Stimulated activated CD8-positive, alpha-beta memory T cell treated with anti-CD3 and anti-CD28 coated beads, Interleukin-4, amount 100 ng/mL, for 4 hours (primary cell): ENCODE measurements around the gene SLC24A4.

Source experiments
- DNase-seq, 2 donors: peaks; one replicate each; pipeline ENCODE4 v3.0.0-alpha.2; 2020; ENCODE audit warnings: low read depth in 2 of 2, low spot score in 1 of 2

The SLC24A4 gene

DNA sequence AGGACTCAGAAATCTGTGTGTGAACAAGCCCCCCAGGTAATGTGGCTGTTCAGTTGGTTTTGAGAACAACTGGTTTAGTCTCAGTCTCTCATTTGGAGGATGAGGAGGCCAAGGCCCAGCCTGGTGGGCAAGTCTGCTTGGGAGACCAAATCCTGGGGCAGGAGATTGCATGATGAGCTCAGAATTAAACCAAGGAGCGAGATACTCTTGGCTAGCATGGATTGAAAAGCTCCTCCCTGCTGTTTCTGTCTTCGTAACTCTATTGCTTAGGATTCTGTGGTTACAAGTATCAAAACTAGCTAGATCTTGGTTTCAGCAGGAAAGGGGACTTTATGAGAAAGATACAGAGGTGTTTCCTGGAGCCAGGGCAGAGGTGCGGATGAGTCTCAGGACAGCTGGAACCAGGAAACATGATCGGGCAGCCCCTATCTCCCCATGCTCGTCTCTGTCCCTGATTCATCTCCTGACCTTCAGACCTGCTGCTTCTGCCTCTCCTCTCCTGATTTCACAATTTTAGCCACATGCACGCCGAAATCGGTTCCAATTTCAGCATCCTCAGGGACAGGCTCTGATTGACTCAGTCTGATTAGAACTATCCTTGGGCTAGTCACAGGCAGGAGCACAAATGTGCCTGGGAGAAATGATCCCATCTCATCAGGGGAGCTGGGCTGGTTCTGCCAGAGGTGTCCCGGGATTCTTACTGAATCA, 150.4 kb downstream of the SLC24A4 start:
- no peak for DNase-seq

DNA sequence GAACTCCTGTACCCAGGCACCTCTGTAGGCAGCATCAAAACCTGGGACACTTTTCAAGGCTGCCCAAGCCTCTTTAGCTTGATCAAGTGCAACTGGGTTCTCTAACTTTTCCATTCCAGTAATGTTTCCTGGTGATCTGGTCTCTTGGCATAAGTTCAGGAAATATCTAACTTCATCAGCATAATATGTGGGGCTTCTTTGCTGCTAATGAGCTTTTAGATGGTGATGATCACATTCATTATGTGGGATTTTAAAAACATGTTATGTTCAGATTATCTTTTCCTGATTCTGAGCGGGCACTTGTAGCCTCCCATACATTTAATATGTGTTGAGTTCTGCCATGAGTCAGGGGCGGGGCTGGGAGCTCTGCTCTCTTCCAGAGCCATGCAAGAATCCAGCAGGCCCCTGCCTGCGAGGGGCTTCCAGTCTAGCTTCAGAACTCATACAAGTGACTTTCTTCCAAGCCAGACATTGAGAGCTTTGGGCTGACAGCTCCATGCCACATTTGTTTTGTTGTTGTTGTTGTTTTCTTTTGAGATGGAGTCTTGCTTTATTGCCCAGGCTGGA, 151.1 kb downstream of the SLC24A4 start:
- no peak for DNase-seq

DNA sequence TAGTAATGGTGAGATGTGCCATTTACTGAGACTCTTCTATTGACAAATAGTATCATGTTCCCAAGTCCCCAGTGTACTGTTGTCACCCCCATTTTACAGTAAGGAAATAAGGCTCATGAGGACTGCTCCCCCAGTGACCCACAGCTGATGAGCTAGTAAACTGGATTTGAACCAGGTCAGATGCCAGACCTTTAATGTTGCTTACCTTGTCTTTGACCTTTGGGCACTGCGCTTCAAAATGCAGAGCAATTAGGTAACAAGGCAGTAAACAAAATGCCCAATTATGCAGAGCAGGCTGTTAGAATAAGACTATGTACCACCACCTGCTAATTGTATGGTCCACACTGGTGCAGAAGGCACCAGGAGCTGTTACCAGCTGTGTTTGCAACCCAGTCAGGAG, 152.1 kb downstream of the SLC24A4 start:
- no peak for DNase-seq

DNA sequence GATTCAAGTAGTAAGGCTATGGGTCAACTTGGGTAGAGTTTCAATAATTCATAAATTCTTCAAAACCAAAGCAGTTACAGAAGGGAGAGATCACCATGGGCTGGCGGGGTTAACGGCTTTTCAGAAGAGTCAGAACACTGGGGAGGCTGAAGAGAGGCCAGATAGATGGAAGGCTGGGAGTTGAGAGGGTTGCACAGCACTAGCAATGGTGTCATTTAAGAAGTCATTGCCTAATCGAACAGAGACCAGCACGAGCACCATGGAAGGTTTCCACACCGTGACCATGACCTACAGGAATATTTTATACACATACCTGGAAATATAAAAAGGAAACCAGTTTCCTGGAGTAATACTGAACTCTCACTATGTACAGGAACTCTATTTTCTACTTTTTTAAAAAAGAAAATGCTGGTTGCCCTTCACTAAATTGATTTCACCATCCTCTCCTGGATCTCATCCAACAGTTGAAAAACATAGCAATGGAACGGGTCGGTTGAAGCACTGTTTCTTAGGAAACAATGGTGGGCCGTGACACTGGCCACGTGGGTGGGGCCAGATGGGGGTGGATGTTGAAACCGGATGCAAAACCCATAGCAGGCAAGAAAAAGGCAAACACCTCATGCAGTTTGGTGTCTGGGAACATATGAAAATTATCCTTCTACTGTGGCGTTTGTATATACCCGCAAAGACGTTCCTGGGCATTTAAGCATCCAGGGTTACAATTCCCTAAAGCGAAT, 152.7 kb downstream of the SLC24A4 start:
- DNase-seq, result no peak

DNA sequence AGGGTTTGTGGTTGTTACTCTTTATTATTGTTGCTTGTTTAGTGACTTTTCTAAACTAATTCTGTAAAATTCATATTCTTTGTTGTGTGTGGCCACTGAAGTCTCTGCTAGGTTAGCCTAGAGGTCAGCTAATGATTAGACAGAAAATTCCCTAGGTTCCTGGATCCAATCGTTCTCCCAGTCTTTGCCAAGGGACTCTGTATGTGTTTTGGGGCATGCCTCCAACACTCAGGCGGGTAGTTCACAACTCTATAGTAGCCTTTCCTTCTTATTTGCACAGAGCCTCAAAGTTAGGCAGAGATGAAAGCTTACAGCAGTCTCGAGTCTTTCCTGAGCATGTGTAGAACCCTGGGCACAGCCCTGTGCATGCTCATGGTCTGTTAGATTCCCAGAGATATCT, 157.9 kb downstream of the SLC24A4 start:
- no peak for DNase-seq

DNA sequence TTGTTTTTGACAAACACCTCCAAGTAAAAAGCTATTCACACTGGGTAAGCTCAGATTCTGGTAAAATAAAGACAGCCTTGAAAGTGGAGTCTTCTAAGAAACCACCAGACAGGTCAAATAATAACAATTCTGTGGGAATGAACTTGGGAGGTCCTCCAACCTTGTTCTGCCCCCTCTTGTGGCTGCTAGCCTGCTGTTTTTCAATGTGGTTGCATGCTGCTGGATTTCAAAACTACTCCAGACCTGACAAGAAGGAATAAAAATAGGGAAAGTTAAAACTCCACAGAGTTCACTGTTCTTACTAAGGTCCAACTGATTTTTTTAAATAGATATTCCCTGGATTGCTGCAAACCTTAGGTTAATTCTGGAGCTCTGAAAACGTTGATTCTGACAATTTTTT, 158.4 kb downstream of the SLC24A4 start:
- no peak for DNase-seq

DNA sequence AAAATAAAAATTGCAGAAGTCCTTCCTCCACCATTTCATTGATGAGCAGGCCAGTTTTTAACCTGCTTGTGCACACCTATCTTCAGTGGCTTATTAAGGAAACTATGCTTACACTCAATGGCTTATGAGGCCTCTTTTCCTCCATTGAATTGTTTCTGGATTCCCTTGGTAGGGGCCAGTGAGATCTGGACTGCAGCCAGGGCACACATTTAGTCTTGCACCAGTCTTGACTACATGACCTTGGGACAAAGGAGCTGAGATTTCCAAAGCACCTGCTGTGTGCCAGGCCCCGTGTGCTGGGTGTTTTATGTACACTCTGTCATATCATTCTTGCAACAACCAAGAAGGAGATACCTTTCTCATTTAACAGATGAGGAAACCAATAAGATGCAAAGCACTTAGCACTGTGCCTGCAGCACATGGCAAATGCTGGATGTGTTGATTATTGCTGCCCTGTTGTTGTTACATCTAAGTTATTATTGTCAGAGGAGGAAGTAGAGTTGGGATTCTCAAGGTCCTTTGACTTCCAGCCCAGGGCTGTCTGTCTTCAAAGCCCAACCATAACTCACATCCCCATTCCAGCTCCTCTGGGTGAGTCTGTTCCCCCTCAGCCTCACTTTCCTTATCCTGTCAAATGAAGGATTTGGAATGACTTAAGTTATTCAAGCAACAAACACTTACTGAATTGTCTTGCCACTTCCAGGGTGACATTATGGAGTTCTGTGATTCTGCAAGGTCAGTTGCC, 159.0 kb downstream of the SLC24A4 start:
- DNase-seq, result no peak

DNA sequence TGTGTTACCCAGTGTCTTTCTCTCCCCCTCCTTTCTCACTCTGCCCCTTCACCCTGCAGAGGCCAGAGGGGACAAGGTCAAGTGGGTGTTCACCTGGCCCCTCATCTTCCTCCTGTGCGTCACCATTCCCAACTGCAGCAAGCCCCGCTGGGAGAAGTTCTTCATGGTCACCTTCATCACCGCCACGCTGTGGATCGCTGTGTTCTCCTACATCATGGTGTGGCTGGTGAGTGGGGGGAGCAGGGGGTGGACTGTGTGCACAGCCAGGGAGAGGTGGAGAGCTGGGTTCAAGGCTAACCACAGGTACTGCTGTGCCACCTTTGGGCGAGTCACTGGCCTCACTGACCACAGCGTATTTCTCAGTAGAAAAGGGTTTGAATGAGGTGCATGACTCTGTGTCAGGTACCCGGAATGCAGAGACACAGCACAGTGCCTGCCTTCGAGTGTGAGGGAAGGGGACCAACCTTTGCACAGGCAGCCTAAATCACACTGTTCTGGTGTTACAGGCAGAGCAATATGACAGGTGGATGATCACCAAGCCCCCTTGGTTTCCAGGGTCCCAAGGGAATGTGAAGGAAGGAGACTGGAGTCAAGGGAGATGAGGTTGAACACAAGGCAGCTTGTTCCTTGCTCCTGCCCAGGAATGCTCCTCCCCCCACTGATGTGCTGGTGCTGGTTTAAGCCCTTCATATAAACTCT, 159.8 kb downstream of the SLC24A4 start:
- no peak for DNase-seq

DNA sequence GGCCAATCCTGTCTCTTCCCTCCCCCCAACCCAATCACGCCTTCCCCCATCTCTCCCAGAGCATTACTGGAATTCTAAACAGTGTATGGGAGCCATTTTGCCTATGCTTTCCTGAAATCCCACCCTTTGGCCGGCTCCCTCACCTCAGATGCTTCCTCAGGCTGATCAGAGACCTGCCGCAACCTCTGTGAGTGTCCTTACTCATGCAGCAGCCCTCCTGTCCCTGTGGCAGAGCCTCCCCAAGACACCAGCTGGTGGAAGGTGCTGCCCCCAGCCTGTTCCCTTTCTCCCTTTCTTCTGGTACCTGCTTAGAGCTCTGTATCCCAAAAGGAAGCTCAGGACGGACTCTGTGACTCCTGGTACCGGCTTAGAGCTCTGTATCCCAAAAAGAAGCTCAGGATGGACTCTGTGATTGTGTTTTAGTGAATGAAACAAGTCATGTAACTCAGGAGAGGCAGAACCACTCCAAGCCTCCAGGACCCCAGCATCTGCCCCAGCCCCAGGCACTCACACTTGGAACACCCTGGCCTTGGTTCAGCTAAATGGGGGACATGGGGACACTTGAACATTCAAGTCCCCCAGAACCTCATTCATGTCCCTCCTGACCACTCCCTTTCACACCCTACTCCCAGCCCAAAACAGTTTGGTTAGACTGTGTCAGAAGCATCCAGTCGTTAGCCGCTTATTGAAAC, 161.3 kb downstream of the SLC24A4 start:
- no peak for DNase-seq

DNA sequence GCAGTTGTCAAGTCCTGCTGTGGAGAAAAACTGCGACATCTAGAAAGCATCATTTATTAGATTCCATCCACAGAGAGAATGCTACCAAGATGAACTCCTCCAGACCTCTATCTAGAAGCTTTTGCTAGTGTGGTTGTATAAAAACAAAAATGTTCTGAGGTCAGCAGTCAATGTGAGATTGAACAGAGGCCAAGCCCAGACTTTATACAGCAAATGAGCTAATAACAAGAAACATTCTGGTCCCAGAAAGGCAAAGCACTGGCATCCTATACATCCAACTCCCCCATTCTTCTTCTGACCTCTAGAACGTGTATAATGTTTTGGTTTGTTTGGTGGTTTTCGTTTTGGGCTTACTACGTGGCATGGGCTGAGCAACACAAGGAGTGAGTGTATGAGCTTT, 163.9 kb downstream of the SLC24A4 start:
- no peak for DNase-seq

DNA sequence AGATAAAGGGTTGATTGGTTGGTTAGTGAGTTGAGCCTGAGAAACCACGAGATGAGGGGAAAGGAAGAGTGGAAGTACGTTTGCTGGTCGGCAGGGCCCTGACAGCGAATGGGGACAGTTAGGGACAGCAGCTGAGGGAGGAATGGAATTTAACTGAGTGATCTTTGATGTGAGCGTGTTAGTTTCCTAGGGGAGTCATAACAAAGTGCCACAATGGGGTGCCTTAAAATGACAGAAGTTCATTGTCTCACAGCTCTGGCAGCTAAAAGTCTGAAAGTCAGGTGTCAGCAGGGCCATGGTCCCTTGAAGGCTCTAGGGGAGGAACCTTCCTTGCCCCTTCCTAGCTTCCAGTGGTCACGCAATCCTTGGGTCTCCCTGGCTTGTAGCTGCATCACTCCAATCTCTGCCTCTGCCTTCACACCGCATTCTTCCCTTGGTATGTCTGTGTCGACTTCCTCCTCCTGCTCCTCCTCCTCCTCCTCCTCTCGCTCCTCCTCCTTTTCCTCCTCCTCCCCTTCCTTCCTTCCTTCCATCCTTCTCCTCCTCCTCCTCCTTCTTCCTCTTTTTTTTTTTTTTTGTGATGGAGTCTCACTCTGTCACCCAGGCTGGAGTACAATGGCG, 164.7 kb downstream of the SLC24A4 start:
- DNase-seq, result no peak

DNA sequence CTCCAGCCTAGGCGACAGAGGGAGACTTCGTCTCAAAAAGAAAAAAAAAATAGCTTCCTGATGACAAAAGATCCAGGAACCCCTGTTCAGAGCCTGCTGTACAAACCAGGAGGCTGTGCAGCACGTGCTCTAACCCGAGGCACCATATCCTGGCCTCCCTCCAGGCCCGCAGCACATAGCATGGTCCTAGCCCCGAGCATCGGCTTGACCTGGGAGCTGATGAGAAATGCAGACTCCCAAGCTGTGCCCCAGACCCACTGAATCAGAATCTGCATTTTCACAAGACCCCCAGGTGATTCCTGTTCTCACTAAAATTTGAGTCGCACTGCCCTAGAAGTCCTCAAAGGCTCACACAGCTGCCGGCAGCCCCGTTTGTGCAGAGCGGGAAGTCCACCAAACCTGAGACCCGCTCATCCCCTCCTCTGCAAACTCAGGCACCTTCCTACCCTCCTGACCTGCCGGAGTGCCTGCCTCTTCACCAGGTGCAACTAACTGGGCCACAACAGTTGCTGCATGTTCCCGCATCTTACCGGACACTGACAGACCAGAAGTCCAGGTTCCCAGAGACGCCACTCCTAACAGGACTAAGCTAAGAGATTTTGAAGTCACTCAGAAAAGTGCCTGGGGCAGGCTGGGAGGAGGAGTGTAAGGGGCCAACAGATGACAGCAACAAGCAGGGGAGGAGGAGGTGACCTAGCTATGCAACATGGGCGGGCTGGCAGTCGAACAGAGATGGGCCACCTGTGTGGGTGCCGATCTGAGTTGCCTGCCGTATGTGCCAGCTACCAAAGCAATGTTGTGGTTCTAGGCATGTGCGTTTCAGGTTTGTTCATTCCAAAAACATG, 166.7 kb downstream of the SLC24A4 start:
- no peak for DNase-seq

DNA sequence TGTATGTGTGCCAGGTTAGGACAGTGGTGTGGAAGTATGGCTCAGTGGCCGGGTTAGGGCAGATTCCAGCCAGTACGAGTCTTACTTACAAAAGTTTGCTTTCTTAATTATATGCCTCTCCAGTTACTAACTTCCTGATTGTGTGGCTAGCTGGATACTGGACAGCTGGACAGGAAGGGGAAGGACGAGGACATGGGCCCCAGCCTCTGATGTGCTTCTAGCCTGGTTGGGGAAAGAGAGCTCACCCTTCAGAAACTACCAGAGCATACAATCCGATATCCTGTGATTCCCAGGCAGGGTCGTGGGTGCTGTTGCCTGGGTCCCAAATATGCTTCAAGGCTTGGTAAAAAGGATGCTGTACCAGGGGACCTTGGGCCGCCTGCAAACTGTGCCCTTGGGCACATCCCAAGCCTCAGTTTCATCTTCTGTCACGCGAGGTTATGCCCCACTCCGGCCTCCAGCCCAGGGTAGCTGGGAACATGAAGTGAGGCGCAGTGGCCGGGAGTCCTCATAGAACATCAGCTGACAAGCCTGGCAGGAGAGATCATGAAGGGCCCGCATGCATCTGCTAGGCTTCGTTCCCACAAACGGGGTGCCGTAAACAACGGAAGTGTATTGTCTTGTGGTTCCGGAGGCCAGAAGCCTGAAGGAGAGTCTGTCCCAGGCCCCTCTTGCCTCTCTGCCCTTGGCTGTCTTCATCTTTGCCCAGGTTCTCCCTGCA, 167.4 kb downstream of the SLC24A4 start:
- no peak for DNase-seq

DNA sequence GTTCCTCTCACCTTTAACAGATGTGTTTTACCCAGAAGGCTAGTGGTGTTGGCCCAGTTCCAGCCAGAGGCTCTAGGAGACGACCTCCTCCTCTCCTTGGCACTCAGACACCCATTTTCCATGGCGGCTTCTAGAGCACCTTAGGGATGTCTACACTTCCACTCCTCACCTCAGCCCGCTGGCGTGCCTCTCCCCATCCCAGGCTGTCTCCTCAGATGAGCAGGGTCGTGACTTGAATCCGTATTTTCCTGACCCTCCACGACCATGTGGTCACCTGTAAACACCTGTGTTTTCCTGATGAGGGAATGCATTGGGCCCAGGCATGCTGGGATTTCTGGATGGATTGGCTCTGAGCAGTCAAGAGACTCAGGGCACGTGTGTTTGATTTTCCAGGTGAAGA, 168.8 kb downstream of the SLC24A4 start:
- no peak for DNase-seq

DNA sequence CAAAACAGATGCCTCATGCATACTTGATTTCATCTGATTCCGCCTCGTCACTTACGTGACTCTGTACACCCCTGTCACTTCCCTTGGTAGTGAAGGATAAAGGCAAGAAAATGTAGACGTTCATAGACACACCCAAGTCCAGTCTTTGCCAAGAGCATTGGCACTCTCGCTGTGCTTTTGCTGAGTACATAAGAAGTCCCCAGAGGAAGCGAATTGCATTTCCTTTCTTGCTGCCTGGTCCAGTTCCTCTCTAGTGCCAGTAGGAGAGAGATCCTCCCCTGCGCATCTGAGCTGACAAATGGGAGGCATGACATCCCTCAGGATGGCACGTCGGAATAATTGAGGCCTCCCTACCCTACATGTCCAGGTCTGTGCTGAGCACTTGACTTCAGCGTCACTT, 169.3 kb downstream of the SLC24A4 start:
- DNase-seq, result no peak

DNA sequence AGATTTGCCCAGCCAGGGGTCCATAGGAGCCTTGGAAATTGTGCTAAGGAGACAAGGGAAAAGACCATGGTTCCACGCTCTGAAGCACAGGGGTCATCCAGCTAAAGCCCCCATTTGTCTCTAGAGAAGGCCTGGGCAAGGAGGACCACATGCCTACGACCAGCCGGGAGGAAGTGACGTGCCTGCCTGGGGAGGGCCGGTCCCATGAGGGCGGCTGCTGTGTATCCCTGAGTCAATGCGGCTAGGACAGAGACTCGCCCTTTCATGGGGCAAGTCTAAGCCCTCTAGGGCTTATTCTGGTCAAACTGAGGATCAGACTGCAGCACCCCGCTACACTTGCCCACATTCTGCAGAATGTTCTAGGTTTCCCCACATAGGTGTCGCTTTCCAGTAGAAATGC, 170.1 kb downstream of the SLC24A4 start:
- no peak for DNase-seq

DNA sequence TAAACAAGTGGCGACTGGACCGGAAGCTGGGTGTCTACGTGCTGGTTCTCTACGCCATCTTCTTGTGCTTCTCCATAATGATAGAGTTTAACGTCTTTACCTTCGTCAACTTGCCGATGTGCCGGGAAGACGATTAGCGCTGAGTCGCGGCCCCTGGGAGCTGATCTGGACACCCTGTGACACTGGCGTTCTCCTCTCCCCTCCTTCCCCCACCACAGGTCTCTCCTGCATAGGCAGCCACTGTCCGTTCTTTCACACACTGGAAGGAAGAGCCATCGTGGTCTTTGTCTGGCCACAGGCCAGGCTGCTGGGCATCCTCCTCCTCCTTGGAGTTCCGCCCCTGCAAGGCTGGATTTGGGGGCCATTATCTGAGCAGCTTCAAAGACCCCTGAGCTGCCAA, 170.5 kb downstream of the SLC24A4 start:
- DNase-seq, result no peak

DNA sequence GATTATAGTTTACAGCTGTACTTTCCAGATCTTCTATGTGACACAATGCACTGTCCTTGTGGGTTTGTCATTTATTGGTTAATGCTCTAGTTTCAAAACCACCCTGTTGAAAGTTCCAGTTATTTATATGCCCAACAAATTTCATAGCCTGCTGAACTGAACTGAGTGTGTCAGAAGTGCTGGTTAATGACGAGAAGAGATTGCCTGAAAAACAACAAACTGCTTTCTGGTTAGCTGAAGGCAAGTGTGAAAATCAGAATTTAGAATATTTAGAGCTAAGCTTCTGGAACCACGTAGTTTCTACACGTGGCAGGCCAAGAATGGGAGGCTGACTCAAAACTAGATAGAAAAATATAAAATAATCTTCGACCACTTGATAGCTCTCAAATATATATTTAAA, 171.5 kb downstream of the SLC24A4 start:
- no peak for DNase-seq

DNA sequence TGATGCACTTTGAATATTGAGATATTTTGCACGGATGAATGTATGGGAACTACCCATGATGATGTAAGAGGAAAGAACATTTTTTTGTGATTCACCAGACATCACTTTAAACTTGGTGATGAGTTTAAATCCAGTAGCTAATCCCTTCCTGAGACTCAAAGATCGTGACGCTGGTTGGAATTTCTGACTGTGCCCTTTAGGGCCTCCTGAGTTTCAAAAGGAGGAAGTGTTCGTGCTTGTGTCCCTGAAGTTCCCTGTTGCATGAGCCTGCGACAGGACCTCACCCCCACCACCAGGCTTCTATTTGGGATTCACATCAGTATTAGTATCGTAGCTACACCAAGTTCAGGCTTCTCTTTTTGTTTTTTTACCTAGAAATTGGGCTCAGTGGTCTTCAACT, 172.1 kb downstream of the SLC24A4 start:
- DNase-seq, result no peak
